Measurements from ENCODE around the gene STAP2. TPM values are rescaled to one million over a fixed set of nuclear protein-coding genes. Genes with fewer than 3 reads are reported as not detected.

The STAP2 gene
- total and polyA plus RNA-seq, 2 donors (not counting 3 experiments of a cell fraction or from before 2014, with no cell fraction given), result 12.2 to 21.7 TPM

GRCh38 chr19:4323692-4324091 lies 14.9 kb downstream of the STAP2 start:
- ChIA-PET CTCF (interaction anchor here (1.0 kb wide), 1 partner anchor 46 kb away, joined by 3 read pairs; no protein-coding TSS in a partner anchor), POLR2A (no interaction called here)
- DNase-seq (ENCODE audit: low read depth, low spot score) (no peak), FAIRE-seq (no peak)
- Histone ChIP-seq H3K27me3 (ENCODE audit: control insufficient read depth in 2 of 2, insufficient read depth in 2 of 2, low read length in 2 of 2) (no peaks in the 10 kb centered on the region), H2AFZ (ENCODE audit: low read depth, low read length) (no peak overlapping the region), H3K36me3 (ENCODE audit: control insufficient read depth in 2 of 2, extremely low read depth in 1 of 2, insufficient read depth in 2 of 2, low read length in 2 of 2) (no peaks in the 10 kb centered on the region), H3K4me3 (replicated peaks in 1 of 3; ENCODE audit: insufficient read depth in 1 of 3, low read depth in 1 of 3, low read length in 3 of 3) (no peak overlapping the region), H3K27ac (ENCODE audit: insufficient read depth, low read depth, low read length) (no peak overlapping the region), H3K79me2 (ENCODE audit: control insufficient read depth, insufficient read depth, low read length) (no peaks in the 10 kb centered on the region), H3K4me1 (ENCODE audit: control insufficient read depth, extremely low read depth, insufficient read depth, low read length) (peaks cover 3% of the 10 kb centered on the region), H3K9me3 (replicated peaks; ENCODE audit: control insufficient read depth, insufficient read depth, low read length) (no peaks in the 10 kb centered on the region), H3K4me2 (ENCODE audit: insufficient read depth, low read length) (no peak overlapping the region), H3K9ac (replicated peaks; ENCODE audit: extremely low read depth, insufficient read depth, low read length) (no peak overlapping the region), H3K9me1 (replicated peaks; ENCODE audit: control insufficient read depth, extremely low read depth, insufficient read depth, low read length) (no peaks in the 10 kb centered on the region), H4K20me1 (replicated peaks; ENCODE audit: control insufficient read depth, extremely low read depth, insufficient read depth, low read length) (no peaks in the 10 kb centered on the region)
- intact Hi-C loops (cut with micrococcal nuclease) (no loop called here), dilution Hi-C loops (cut with MboI; ENCODE audit: extremely low pct_ligation_motif_present, low sequenced_read_pairs) (no loop called here)
- TF ChIP-seq FOS (IDR thresholded peaks at IDR 0.05; ENCODE audit: borderline replicate concordance, insufficient read depth, low read length) (no peak), MYC (IDR thresholded peaks at IDR 0.05; ENCODE audit: low read depth, low read length) (no peak), POLR2A (IDR thresholded peaks at IDR 0.05; ENCODE audit: low read depth, low read length) (no peak), CTCF (IDR thresholded peaks at IDR 0.05; ENCODE audit: extremely low read depth in 1 of 2, insufficient read depth in 1 of 2, low read depth in 1 of 2, low read length in 2 of 2) (no peak), EZH2 (IDR thresholded peaks at IDR 0.05; ENCODE audit: borderline replicate concordance, low read depth, low read length, severe bottlenecking) (no peak), POLR2AphosphoS5 (IDR thresholded peaks at IDR 0.05; ENCODE audit: insufficient read depth, low read depth, low read length) (no peak), GATA2 (IDR thresholded peaks at IDR 0.05; ENCODE audit: insufficient read depth, insufficient read length, low read depth, low read length) (no peak), JUN (IDR thresholded peaks at IDR 0.05; ENCODE audit: borderline replicate concordance, insufficient read depth, insufficient read length, low read depth) (no peak)
- TF ChIP-seq, protein P1, sequence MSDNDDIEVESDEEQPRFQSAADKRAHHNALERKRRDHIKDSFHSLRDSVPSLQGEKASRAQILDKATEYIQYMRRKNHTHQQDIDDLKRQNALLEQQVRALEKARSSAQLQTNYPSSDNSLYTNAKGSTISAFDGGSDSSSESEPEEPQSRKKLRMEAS (IDR thresholded peaks at IDR 0.05; ENCODE audit: insufficient read depth, insufficient read length), result no peak
- no TSS peak for BruUV-seq (replicated peaks)
